HG02610 (cell line): ENCODE results near the gene MEGF9.
A peak's percentile ranks its signal among the peaks of the same experiment; 100 is the strongest.

Source experiments
- ATAC-seq: cut with Tn5 transposase; IDR thresholded peaks from one replicate; pipeline ENCODE4 v1.9.1; 2021; ENCODE audit warnings: mild to moderate bottlenecking, moderate library complexity; ENCODE audit not compliant: unreplicated experiment

MEGF9 gene

GRCh38 chr9:120708526-120709224 lies 5.6 kb downstream of the MEGF9 start:
- no peak for ATAC-seq

- ATAC-seq = no peak
Observed at GRCh38 chr9:120707170-120707569, 7.1 kb downstream of the MEGF9 start.

GRCh38 chr9:120705174-120705573 lies 9.1 kb downstream of the MEGF9 start:
- no peak for ATAC-seq

- no peak for ATAC-seq
Observed at GRCh38 chr9:120702075-120702474, 12.2 kb downstream of the MEGF9 start.

- ATAC-seq = no peak
Observed at GRCh38 chr9:120701248-120701647, 13.0 kb downstream of the MEGF9 start.

GRCh38 chr9:120698766-120699165 lies 15.5 kb downstream of the MEGF9 start:
- ATAC-seq = no peak

GRCh38 chr9:120697448-120697847 lies 16.8 kb downstream of the MEGF9 start:
- ATAC-seq = no peak

GRCh38 chr9:120696551-120697230 lies 17.6 kb downstream of the MEGF9 start:
- ATAC-seq = no peak

- ATAC-seq = peak; percentile 48
Observed at GRCh38 chr9:120694559-120694958, 19.7 kb downstream of the MEGF9 start.

GRCh38 chr9:120693700-120694008 lies 20.6 kb downstream of the MEGF9 start:
- ATAC-seq = peak; percentile 54

GRCh38 chr9:120692901-120693699 lies 21.2 kb downstream of the MEGF9 start:
- ATAC-seq = peak; percentile 67

- ATAC-seq = no peak
Observed at GRCh38 chr9:120690372-120690771, 23.9 kb downstream of the MEGF9 start.

- no peak for ATAC-seq
Observed at GRCh38 chr9:120689860-120690259, 24.4 kb downstream of the MEGF9 start.

GRCh38 chr9:120688758-120689157 lies 25.5 kb downstream of the MEGF9 start:
- ATAC-seq = no peak

- no peak for ATAC-seq
Observed at GRCh38 chr9:120683150-120683549, 31.1 kb downstream of the MEGF9 start.

- ATAC-seq = no peak
Observed at GRCh38 chr9:120681121-120681520, 33.1 kb downstream of the MEGF9 start.

- no peak for ATAC-seq
Observed at GRCh38 chr9:120680579-120680978, 33.7 kb downstream of the MEGF9 start.

GRCh38 chr9:120680161-120680560 lies 34.1 kb downstream of the MEGF9 start:
- no peak for ATAC-seq

- no peak for ATAC-seq
Observed at GRCh38 chr9:120677965-120678364, 36.3 kb downstream of the MEGF9 start.

GRCh38 chr9:120676767-120677402 lies 37.4 kb downstream of the MEGF9 start:
- ATAC-seq = no peak

- ATAC-seq = no peak
Observed at GRCh38 chr9:120668399-120668798, 45.9 kb downstream of the MEGF9 start.
